HG03457 (cell line): ENCODE data around the gene RAD54L.
"Not testable (repeated sequence)": the region's sequence is repeated elsewhere in the genome, so short reads cannot be mapped to it uniquely, and the experiment has no call there.

ENCODE experiments used
- ATAC-seq: cut with Tn5 transposase; IDR thresholded peaks from one replicate; pipeline ENCODE4 v1.9.1; 2021; ENCODE audit warnings: moderate number of reproducible peaks; ENCODE audit not compliant: unreplicated experiment

Gene RAD54L

DNA sequence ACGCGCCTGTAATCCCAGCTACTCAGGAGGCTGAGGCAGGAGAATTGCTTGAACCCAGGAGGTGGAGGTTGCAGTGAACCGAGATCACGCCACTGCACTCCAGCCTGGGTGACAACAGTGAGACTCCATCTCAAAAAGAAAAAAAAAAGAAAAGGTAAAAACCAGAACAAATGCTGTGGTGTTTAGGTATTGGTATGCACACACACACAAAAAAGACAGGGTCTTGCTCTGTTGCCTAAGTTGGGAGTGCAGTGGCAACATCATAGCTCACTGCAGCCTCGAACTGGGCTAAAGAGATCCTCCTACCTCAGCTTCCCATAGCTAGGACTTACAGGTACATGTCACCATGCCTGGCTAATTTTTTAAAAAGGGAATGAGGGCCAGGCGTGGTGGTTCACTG, 71.7 kb downstream of the RAD54L start:
- ATAC-seq: not testable (repeated sequence)

DNA sequence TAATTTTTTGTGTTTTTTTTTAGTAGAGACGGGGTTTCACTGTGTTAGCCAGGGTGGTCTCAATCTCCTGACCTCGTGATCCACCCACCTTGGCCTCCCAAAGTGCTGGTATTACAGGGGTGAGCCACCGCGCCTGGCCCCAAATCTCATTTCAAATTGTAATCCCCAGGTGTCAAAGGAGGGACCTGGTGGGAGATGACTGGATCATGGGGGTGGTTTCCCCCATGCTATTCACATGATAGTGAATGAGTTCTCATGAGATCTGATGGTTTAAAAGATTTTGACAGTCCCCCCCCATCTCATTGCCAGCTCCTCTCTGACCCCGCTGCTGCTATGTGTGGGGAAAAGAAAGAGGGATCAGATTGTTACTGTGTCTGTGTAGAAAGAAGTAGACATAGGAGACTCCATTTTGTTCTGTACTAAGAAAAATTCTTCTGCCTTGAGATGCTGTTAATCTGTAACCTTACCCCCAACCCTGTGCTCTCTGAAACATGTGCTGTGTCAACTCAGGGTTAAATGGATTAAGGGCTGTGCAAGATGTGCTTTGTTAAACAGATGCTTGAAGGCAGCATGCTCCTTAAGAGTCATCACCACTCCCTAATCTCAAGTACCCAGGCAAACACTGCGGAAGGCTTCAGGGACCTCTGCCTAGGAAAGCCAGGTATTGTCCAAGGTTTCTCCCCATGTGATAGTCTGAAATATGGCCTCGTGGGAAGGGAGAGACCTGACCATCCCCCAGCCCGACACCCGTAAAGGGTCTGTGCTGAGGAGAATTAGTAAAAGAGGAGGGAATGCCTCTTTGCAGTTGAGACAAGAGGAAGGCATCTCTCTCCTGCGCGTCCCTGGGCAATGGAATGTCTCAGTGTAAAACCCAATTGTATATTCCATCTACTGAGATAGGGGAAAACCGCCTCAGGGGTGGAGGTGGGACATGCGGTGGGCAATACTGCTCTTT, 72.7 kb downstream of the RAD54L start:
- ATAC-seq: not testable (repeated sequence)

DNA sequence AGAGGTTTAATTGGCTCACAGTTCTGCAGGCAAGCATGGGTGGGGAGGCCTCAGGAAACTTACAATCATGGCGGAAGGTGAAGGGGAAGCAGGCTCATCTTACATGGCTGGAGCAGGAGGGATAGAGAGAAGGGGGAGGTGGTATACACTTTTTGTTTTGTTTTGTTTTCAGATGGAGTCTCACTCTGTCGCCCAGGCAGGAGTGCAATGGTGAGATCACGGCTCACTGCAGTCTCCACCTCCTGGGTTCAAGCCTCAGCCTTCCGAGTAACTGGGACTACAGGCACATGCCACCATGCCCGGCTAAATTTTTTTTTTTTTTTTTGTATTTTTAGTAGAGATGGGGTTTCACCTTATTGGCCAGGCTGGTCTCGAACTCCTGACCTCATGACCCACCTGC, 74.6 kb downstream of the RAD54L start:
- ATAC-seq: not testable (repeated sequence)

- not testable (repeated sequence) for ATAC-seq
These were observed 77.9 kb downstream of the RAD54L start for GRCh38 chr1:46325285-46326076.
